ENCODE data around the gene STPG4. TPM values are rescaled to one million over a fixed set of nuclear protein-coding genes. Genes with fewer than 3 reads are reported as not detected.

Gene STPG4
- total and polyA plus RNA-seq, 2 of the 8 experiments (the other 6 are each of a cell fraction or from before 2014, with no cell fraction given): 0.28 TPM; not detected in 1

DNA sequence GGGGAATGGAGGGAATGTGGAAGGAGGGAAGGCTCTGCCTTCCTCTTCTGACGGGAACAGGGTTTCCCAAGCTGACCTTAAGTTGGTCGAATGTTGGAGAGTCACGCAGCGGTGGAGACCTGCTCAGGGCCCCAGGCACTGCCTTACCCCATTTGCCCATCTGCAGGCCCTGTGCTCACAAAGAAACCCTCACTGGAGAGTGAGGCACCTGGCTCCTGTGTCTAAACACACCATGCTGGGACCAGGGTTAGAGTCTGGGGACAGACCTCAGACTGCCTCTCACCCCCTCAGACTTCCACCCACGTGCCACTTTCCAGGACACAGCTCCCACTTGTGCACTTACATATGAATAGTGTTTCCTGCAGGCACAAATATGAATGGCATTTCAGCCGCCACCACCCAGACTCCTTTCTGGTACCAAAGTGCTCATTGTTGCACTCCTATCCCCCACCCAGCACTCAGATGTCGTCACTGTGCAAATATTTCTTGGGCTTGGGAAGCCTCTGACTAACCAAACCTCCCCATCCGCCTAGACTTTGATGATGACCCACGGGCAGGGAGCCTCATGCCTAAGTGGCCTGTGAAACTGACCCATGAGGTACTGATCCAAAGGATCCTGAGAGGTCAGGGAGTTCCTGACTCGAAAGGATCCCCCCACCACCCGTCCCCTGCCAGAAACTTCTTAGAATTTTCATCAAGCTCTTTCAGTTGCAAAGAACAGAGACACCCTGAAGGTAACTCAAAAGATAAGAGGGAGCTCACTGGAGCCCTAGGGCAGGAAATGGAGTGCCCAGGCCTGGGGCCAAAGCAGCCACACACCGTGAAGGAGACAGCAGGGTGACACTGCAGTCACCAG lies 78.3 kb downstream of the STPG4 start:
- Histone ChIP-seq H3K4me2 (ENCODE audit: insufficient read depth in 1 of 2, low read depth in 2 of 2, low read length in 2 of 2) (peak overlapping the region in 1 of 2 experiments; percentile 12; a peak in 2 of 4 replicates), H4K8ac (ENCODE audit: extremely low read depth, insufficient read depth, low read length) (peak overlapping the region; percentile 37), H3K27me3 (replicated peaks in 1 of 4; ENCODE audit: control insufficient read depth in 3 of 4, extremely low read depth in 1 of 4, insufficient read depth in 3 of 4, low read length in 3 of 4) (no peaks in the 10 kb centered on the region), H3K9ac (replicated peaks in 1 of 4; ENCODE audit: extremely low read depth in 1 of 4, low read depth in 3 of 4, low read length in 3 of 4) (no peak overlapping the region), H3K23ac (ENCODE audit: insufficient read length) (no peak overlapping the region), H4K5ac (ENCODE audit: insufficient read length, low read depth, low read length) (no peak overlapping the region), H4K91ac (replicated peaks; ENCODE audit: insufficient read length, low read length) (peak overlapping the region; percentile 44), H3K14ac (ENCODE audit: insufficient read length) (no peak overlapping the region), H3K23me2 (ENCODE audit: low read depth, low read length) (no peaks in the 10 kb centered on the region), H3K4ac (replicated peaks; ENCODE audit: insufficient read length, low read depth, low read length) (no peak overlapping the region), H3K4me3 (ENCODE audit: extremely low read depth in 1 of 4, insufficient read depth in 2 of 4, low read depth in 3 of 4, low read length in 4 of 4) (no peak overlapping the region), H2BK12ac (ENCODE audit: low read depth, low read length) (peak overlapping the region; percentile 35; the same call in 1 of the 2 replicates), H2AFZ (ENCODE audit: low read length) (no peak overlapping the region), H3K56ac (replicated peaks; ENCODE audit: insufficient read length, low read depth, low read length) (no peak overlapping the region), H2BK15ac (ENCODE audit: low read length) (peak overlapping the region; percentile 40), H3K79me1 (ENCODE audit: low read depth, low read length) (no peaks in the 10 kb centered on the region), H2BK120ac (replicated peaks; ENCODE audit: low read depth, low read length) (no peak overlapping the region), H3K9me3 (ENCODE audit: insufficient read depth in 2 of 2, low read depth in 1 of 2, low read length in 1 of 2) (no peaks in the 10 kb centered on the region), H3K4me1 (replicated peaks in 1 of 4; ENCODE audit: control insufficient read depth in 3 of 4, insufficient read depth in 4 of 4, low read length in 3 of 4) (peaks cover 0 to 33% (median 18%) of the 10 kb centered on the region in 4 experiments; a peak in 6 of 7 replicates), H3K36me3 (ENCODE audit: control insufficient read depth in 2 of 4, insufficient read depth in 4 of 4, low read length in 3 of 4) (no peaks in the 10 kb centered on the region), H2BK5ac (ENCODE audit: low read depth, low read length) (peak overlapping the region; percentile 66), H3K79me2 (ENCODE audit: control insufficient read depth in 1 of 2, insufficient read depth in 2 of 2, low read length in 2 of 2) (no peaks in the 10 kb centered on the region), H3K18ac (ENCODE audit: extremely low read depth, low read length) (peak overlapping the region; percentile 42), H4K20me1 (replicated peaks in 1 of 2; ENCODE audit: control insufficient read depth in 1 of 2, insufficient read depth in 2 of 2, low read length in 2 of 2) (no peaks in the 10 kb centered on the region), H3K27ac (ENCODE audit: low read depth, low read length) (no peak overlapping the region), H2AK5ac (ENCODE audit: low read depth, low read length) (no peak overlapping the region; the same call in 1 of the 2 replicates), H2BK20ac (ENCODE audit: low read length) (peak overlapping the region; percentile 66; the same call in 1 of the 2 replicates)
- 64% methylated on average over 12 of the region's 12 CpGs; no CpG with 5 or more reads in 1 of the 2 experiments for WGBS, 2 experiments (ENCODE audit: extremely low coverage in 1 of 2, insufficient coverage in 1 of 2, insufficient read length in 1 of 2, insufficient replicate concordance in 2 of 2, low coverage in 1 of 2, low lambda C conversion rate in 2 of 2, missing lambda C conversion rate in 1 of 2)
- ChIA-PET CTCF (ENCODE audit: partially characterized antibody) (interaction anchor here (0.6 to 2.4 kb wide), 7 partner anchors 26 to 247 kb away, joined by 3 to 9 read pairs (median 3); no protein-coding TSS in a partner anchor), POLR2A (ENCODE audit: partially characterized antibody) (interaction anchor here (1.3 kb wide), 1 partner anchor 13 kb away, joined by 3 read pairs; no protein-coding TSS in a partner anchor)
- FAIRE-seq (no peak), DNase-seq (ENCODE audit: low read depth in 1 of 2, low spot score in 2 of 2) (peak in 1 of 2 experiments; percentile 44)
- TF ChIP-seq, protein P1, sequence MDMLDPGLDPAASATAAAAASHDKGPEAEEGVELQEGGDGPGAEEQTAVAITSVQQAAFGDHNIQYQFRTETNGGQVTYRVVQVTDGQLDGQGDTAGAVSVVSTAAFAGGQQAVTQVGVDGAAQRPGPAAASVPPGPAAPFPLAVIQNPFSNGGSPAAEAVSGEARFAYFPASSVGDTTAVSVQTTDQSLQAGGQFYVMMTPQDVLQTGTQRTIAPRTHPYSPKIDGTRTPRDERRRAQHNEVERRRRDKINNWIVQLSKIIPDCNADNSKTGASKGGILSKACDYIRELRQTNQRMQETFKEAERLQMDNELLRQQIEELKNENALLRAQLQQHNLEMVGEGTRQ (IDR thresholded peaks at IDR 0.05; ENCODE audit: low read length): no peak
- TF ChIP-seq POLR2AphosphoS5 (IDR thresholded peaks at IDR 0.05; ENCODE audit: low read depth, low read length) (no peak), ZNF274 (IDR thresholded peaks at IDR 0.05; ENCODE audit: borderline replicate concordance, extremely low read depth, low read length) (no peak), SP4 (IDR thresholded peaks at IDR 0.05; ENCODE audit: low read length) (no peak), RBBP5 (IDR thresholded peaks at IDR 0.05; ENCODE audit: borderline replicate concordance, low read depth, low read length) (no peak), HDAC2 (IDR thresholded peaks at IDR 0.05; ENCODE audit: borderline replicate concordance in 1 of 2, low read depth in 2 of 2, low read length in 2 of 2) (no peak), JUND (IDR thresholded peaks at IDR 0.05; ENCODE audit: low read length) (no peak), CREB1 (IDR thresholded peaks at IDR 0.05) (no peak), POU5F1 (IDR thresholded peaks at IDR 0.05; ENCODE audit: low read depth, low read length) (no peak), SIX5 (IDR thresholded peaks at IDR 0.05; ENCODE audit: low read depth, low read length) (no peak)

All from H1 (cell line).